Calu3 (cell line): ENCODE results near the gene DAGLB. TPM values are rescaled to one million over a fixed set of nuclear protein-coding genes. Genes with fewer than 3 reads are reported as not detected.

Source experiments
- BruUV-seq: library from RNA; stranded (reverse); fragments of 400-500 nt; replicated peaks from 2 replicates; lab custom pipeline; 2021; lab: Mats Ljungman, UMichigan
- CTCF ChIA-PET: fragments of 300-600 bp; sonication (Branson Sonifier 250); formaldehyde crosslinking; loops from one replicate; lab custom pipeline; 2022; ENCODE audit warnings: antibody characterized with exemption; lab: Charles Lee
- DNase-seq: peaks from one replicate; pipeline ENCODE4 v3.0.0; 2022
- H3K27ac Mint-ChIP-seq: one replicate; pipeline ENCODE4 v1.8.0; 2022; ENCODE audit warnings: mixed read lengths; ENCODE audit not compliant: unreplicated experiment
- H3K27me3 Mint-ChIP-seq: one replicate; pipeline ENCODE4 v1.8.0; 2022; ENCODE audit warnings: mixed read lengths; ENCODE audit not compliant: unreplicated experiment
- H3K36me3 Mint-ChIP-seq: one replicate; pipeline ENCODE4 v1.8.0; 2022; ENCODE audit warnings: mild to moderate bottlenecking, moderate library complexity, mixed read lengths; ENCODE audit not compliant: insufficient read depth, unreplicated experiment
- H3K4me1 Mint-ChIP-seq: one replicate; pipeline ENCODE4 v1.8.0; 2022; ENCODE audit warnings: mild to moderate bottlenecking, low read depth, mixed read lengths; ENCODE audit not compliant: unreplicated experiment
- H3K4me3 Mint-ChIP-seq: one replicate; pipeline ENCODE4 v1.8.0; 2022; ENCODE audit warnings: mild to moderate bottlenecking, low read depth, moderate library complexity, mixed read lengths; ENCODE audit not compliant: unreplicated experiment
- H3K9me3 Mint-ChIP-seq: one replicate; pipeline ENCODE4 v1.8.0; 2022; ENCODE audit warnings: low read depth, mixed read lengths; ENCODE audit not compliant: unreplicated experiment
- CTCF ChIP-seq: fragments of 200-600 bp; IDR thresholded peaks from one replicate; pipeline ENCODE4 v1.8.0; 2022; ENCODE audit warnings: antibody characterized with exemption; ENCODE audit not compliant: unreplicated experiment
- intact Hi-C: fragments of 100-400 bp; cut with micrococcal nuclease; formaldehyde crosslinking; loops from one replicate; pipeline ENCODE4 v1.10.0; 2022; ENCODE audit not compliant: unreplicated experiment
- total RNA-seq: library from RNA; stranded (reverse); gene quantifications from 2 replicates; pipeline ENCODE4 v1.2.3, GENCODE V29; 2022

The DAGLB gene
- total RNA-seq, 1 experiment from 2014 or later = 36.8 TPM

DNA sequence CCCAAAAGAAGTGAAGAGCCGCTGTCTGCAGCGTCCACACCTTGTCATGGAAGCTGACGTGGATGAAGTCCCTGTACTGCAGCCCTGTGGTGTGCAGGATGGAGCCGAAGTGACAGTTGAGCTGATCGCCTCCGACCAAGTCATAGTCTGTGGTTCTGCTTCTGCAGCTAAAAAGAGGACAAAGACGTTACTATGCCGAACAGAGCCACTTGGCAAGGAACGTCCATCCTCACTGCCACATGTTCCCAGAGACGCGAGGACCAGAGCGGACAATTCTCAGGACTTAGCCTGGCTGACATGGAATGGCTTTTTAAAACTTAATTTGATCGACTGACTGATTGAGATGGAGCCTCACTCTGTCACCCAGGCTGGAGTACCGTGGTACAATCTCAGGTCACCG is 21.8 kb downstream of the DAGLB start:
- BruUV-seq = no TSS peak
- Mint-ChIP-seq H3K27ac (no peak overlapping the region), H3K9me3 (no peaks in the 10 kb centered on the region), H3K4me1 (no peaks in the 10 kb centered on the region), H3K4me3 (no peak overlapping the region), H3K27me3 (no peaks in the 10 kb centered on the region), H3K36me3 (peaks cover 78% of the 10 kb centered on the region)
- intact Hi-C loops = no loop called here
- CTCF ChIA-PET = no interaction called here
- DNase-seq = no peak
- no peak for TF ChIP-seq CTCF

GRCh38 chr7:6423942-6424701 is 23.6 kb downstream of the DAGLB start:
- H3K4me1 Mint-ChIP-seq = no peaks in the 10 kb centered on the region
- no peaks in the 10 kb centered on the region for H3K27me3 Mint-ChIP-seq
- TF ChIP-seq CTCF = peak; percentile 48
- H3K27ac Mint-ChIP-seq = no peak overlapping the region
- CTCF ChIA-PET = interaction anchor here (0.6 kb wide), 1 partner anchor 490 kb away, joined by 5 read pairs; no protein-coding TSS in a partner anchor
- peak; percentile 55 for DNase-seq
- H3K4me3 Mint-ChIP-seq = no peak overlapping the region
- no TSS peak for BruUV-seq
- H3K36me3 Mint-ChIP-seq = peaks cover 81% of the 10 kb centered on the region
- intact Hi-C loops = no loop called here
- no peaks in the 10 kb centered on the region for H3K9me3 Mint-ChIP-seq

GRCh38 chr7:6422926-6423632 is 24.7 kb downstream of the DAGLB start:
- H3K9me3 Mint-ChIP-seq = no peaks in the 10 kb centered on the region
- intact Hi-C loops = no loop called here
- CTCF ChIA-PET = no interaction called here
- H3K4me1 Mint-ChIP-seq = no peaks in the 10 kb centered on the region
- no TSS peak for BruUV-seq
- peak overlapping the region; percentile 14 for H3K27ac Mint-ChIP-seq
- H3K36me3 Mint-ChIP-seq = peaks cover 88% of the 10 kb centered on the region
- H3K27me3 Mint-ChIP-seq = no peaks in the 10 kb centered on the region
- TF ChIP-seq CTCF = no peak
- no peak overlapping the region for H3K4me3 Mint-ChIP-seq
- no peak for DNase-seq

GRCh38 chr7:6422095-6422494 is 25.7 kb downstream of the DAGLB start:
- Mint-ChIP-seq H3K27ac (no peak overlapping the region), H3K9me3 (no peaks in the 10 kb centered on the region), H3K27me3 (no peaks in the 10 kb centered on the region), H3K4me3 (no peak overlapping the region), H3K4me1 (no peaks in the 10 kb centered on the region), H3K36me3 (peaks cover 81% of the 10 kb centered on the region)
- TF ChIP-seq CTCF = no peak
- CTCF ChIA-PET = no interaction called here
- intact Hi-C loops = no loop called here
- BruUV-seq = no TSS peak
- no peak for DNase-seq
